Measurements from ENCODE around the gene RGL4.

GRCh38 chr22:23696326-23696851 lies 5.6 kb downstream of the RGL4 start:
- TF ChIP-seq SIN3A (conservative IDR thresholded peaks at IDR 0.05 in 1 of 2, IDR thresholded peaks at IDR 0.05 in 1 of 2; ENCODE audit: low read depth in 1 of 2, low read length in 2 of 2) = no peak
- TF ChIP-seq POLR2A (IDR thresholded peaks at IDR 0.05; ENCODE audit: control extremely low read depth in 1 of 2, low read depth in 2 of 2, low read length in 2 of 2) = no peak

Measured in H1 (cell line).